Calu3 (cell line): Measurements from ENCODE around the gene CHD5. TPM values are rescaled to one million over a fixed set of nuclear protein-coding genes. Genes with fewer than 3 reads are reported as not detected.

ENCODE experiments used
- BruUV-seq: library from RNA; stranded (reverse); fragments of 400-500 nt; replicated peaks from 2 replicates; lab custom pipeline; 2021; lab: Mats Ljungman, UMichigan
- CTCF ChIA-PET: fragments of 300-600 bp; sonication (Branson Sonifier 250); formaldehyde crosslinking; loops from one replicate; lab custom pipeline; 2022; ENCODE audit warnings: antibody characterized with exemption; lab: Charles Lee
- DNase-seq: peaks from one replicate; pipeline ENCODE4 v3.0.0; 2022
- H3K27ac Mint-ChIP-seq: one replicate; pipeline ENCODE4 v1.8.0; 2022; ENCODE audit warnings: mixed read lengths; ENCODE audit not compliant: unreplicated experiment
- H3K27me3 Mint-ChIP-seq: one replicate; pipeline ENCODE4 v1.8.0; 2022; ENCODE audit warnings: mixed read lengths; ENCODE audit not compliant: unreplicated experiment
- H3K36me3 Mint-ChIP-seq: one replicate; pipeline ENCODE4 v1.8.0; 2022; ENCODE audit warnings: mild to moderate bottlenecking, moderate library complexity, mixed read lengths; ENCODE audit not compliant: insufficient read depth, unreplicated experiment
- H3K4me1 Mint-ChIP-seq: one replicate; pipeline ENCODE4 v1.8.0; 2022; ENCODE audit warnings: mild to moderate bottlenecking, low read depth, mixed read lengths; ENCODE audit not compliant: unreplicated experiment
- H3K4me3 Mint-ChIP-seq: one replicate; pipeline ENCODE4 v1.8.0; 2022; ENCODE audit warnings: mild to moderate bottlenecking, low read depth, moderate library complexity, mixed read lengths; ENCODE audit not compliant: unreplicated experiment
- H3K9me3 Mint-ChIP-seq: one replicate; pipeline ENCODE4 v1.8.0; 2022; ENCODE audit warnings: low read depth, mixed read lengths; ENCODE audit not compliant: unreplicated experiment
- intact Hi-C: fragments of 100-400 bp; cut with micrococcal nuclease; formaldehyde crosslinking; loops from one replicate; pipeline ENCODE4 v1.10.0; 2022; ENCODE audit not compliant: unreplicated experiment
- total RNA-seq: library from RNA; stranded (reverse); gene quantifications from 2 replicates; pipeline ENCODE4 v1.2.3, GENCODE V29; 2022
- TF ChIP-seq, protein P1 (sequence below): fragments of 200-600 bp; IDR thresholded peaks from one replicate; pipeline ENCODE4 v1.8.0; 2022; ENCODE audit warnings: antibody characterized with exemption; ENCODE audit not compliant: unreplicated experiment

The CHD5 gene
- total RNA-seq, 1 experiment from 2014 or later: 0.28 TPM

DNA sequence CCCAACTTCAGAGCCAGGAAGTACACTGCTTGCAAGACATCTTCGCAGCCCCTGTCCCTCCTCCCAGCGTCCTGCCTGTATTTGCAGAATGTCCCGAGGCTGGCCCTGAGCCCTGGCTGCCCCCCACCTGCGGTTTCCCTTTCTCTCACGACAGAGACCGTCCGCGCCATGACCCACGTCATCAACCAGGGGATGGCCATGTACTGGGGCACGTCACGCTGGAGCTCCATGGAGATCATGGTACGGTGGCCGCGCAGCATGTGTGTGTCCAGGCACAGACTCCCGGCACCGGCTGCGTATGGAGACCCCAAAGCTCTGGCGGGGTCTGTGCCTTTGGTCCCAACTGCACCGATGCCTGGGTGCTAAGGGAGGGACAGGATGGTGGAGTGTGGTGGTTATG, 85.9 kb downstream of the CHD5 start:
- BruUV-seq: no TSS peak
- Mint-ChIP-seq H3K4me3 (no peak overlapping the region), H3K27ac (no peak overlapping the region), H3K9me3 (no peaks in the 10 kb centered on the region), H3K36me3 (no peaks in the 10 kb centered on the region), H3K4me1 (no peaks in the 10 kb centered on the region), H3K27me3 (peaks cover 50% of the 10 kb centered on the region)
- DNase-seq: no peak
- TF ChIP-seq, protein P1, sequence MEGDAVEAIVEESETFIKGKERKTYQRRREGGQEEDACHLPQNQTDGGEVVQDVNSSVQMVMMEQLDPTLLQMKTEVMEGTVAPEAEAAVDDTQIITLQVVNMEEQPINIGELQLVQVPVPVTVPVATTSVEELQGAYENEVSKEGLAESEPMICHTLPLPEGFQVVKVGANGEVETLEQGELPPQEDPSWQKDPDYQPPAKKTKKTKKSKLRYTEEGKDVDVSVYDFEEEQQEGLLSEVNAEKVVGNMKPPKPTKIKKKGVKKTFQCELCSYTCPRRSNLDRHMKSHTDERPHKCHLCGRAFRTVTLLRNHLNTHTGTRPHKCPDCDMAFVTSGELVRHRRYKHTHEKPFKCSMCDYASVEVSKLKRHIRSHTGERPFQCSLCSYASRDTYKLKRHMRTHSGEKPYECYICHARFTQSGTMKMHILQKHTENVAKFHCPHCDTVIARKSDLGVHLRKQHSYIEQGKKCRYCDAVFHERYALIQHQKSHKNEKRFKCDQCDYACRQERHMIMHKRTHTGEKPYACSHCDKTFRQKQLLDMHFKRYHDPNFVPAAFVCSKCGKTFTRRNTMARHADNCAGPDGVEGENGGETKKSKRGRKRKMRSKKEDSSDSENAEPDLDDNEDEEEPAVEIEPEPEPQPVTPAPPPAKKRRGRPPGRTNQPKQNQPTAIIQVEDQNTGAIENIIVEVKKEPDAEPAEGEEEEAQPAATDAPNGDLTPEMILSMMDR: no peak
- intact Hi-C loops: no loop called here
- CTCF ChIA-PET: no interaction called here

DNA sequence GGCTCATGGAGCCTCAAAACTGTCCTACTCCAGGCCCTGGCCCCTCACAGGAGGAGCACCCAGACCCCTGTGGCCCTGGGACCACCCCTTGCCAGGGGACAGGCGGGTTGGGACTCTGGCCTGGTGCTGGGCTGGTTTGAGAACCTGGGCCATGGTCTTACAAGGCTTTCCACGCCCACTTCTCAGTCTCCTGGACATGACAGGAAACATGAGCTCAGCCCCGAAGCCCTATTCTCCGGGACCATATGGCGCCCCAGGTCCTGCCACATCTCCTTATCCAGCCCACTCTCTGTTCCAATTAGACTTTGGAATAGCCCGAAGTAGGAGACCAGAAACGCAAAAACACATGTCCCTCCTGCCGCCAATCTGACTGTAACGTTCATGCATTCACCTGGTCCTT, 86.5 kb downstream of the CHD5 start:
- H3K36me3 Mint-ChIP-seq: no peaks in the 10 kb centered on the region
- intact Hi-C loops: no loop called here
- no TSS peak for BruUV-seq
- H3K27me3 Mint-ChIP-seq: peaks cover 50% of the 10 kb centered on the region
- CTCF ChIA-PET: interaction anchor here (0.5 kb wide), 1 partner anchor 11 kb away, joined by 3 read pairs; no protein-coding TSS in a partner anchor
- H3K4me3 Mint-ChIP-seq: no peak overlapping the region
- DNase-seq: no peak
- TF ChIP-seq, protein P1: no peak
- no peaks in the 10 kb centered on the region for H3K9me3 Mint-ChIP-seq
- H3K4me1 Mint-ChIP-seq: no peaks in the 10 kb centered on the region
- no peak overlapping the region for H3K27ac Mint-ChIP-seq

DNA sequence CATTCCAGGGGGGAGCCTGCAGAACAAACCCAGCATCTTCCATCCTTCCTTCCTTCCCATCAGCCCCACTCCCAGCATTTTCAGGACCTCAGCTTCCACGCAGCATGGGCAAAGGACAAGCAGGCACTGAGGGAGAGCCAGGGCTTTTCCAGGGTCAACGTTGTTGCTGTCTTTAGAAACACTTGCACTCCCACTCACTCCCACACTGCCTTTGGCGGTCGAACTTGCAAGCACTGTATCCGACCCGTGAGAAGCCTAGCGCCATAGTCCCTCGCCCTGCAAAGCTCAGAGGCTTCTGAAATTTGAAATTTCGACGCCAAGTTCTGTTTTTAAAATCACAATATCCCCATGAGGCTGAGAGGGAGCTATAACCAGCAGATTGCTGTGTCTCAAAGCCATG, 87.0 kb downstream of the CHD5 start:
- no peaks in the 10 kb centered on the region for H3K4me1 Mint-ChIP-seq
- no peaks in the 10 kb centered on the region for H3K36me3 Mint-ChIP-seq
- H3K27me3 Mint-ChIP-seq: peaks cover 50% of the 10 kb centered on the region
- intact Hi-C loops: no loop called here
- H3K27ac Mint-ChIP-seq: no peak overlapping the region
- H3K4me3 Mint-ChIP-seq: no peak overlapping the region
- TF ChIP-seq, protein P1: no peak
- DNase-seq: no peak
- BruUV-seq: no TSS peak
- CTCF ChIA-PET: interaction anchor here (0.5 kb wide), 1 partner anchor 11 kb away, joined by 3 read pairs; no protein-coding TSS in a partner anchor
- H3K9me3 Mint-ChIP-seq: no peaks in the 10 kb centered on the region

DNA sequence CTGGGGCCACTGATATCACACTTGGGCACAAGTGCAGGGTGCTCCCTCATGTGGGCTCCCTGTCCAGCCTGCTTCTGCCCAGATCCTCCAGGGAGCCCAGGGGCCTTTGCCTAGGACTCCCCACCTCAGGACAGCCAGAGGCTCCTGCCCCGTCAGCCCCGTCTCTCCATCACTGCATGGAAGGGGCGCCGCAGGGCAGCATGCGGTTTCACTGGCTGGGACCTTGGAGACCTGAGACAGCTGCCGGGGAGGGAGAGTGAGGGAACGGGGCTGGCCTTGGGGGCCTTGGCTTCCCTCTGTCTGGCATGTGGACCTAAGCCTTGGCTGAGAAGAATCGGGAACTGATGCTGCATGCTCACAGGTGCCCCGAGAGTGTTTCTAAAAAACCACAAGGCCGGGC, 87.9 kb downstream of the CHD5 start:
- H3K27ac Mint-ChIP-seq: no peak overlapping the region
- no TSS peak for BruUV-seq
- CTCF ChIA-PET: no interaction called here
- H3K36me3 Mint-ChIP-seq: no peaks in the 10 kb centered on the region
- intact Hi-C loops: no loop called here
- no peaks in the 10 kb centered on the region for H3K4me1 Mint-ChIP-seq
- TF ChIP-seq, protein P1: no peak
- peaks cover 48% of the 10 kb centered on the region for H3K27me3 Mint-ChIP-seq
- H3K9me3 Mint-ChIP-seq: no peaks in the 10 kb centered on the region
- no peak for DNase-seq
- no peak overlapping the region for H3K4me3 Mint-ChIP-seq

DNA sequence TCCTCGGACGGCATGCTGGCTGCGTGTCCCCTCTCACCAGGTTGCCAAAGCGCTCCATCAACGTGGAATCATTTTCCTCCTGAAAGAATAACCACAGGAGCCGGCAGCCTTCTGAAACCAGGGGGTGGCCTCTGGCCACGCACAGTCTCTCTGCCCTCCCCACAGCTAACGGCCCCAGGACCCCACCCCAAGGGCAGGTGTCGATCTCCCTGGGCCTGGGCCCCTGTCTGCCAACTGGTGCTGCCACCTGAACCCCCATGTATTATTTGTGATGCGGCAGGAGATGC, 88.4 kb downstream of the CHD5 start:
- BruUV-seq: no TSS peak
- Mint-ChIP-seq H3K9me3 (no peaks in the 10 kb centered on the region), H3K36me3 (no peaks in the 10 kb centered on the region), H3K4me1 (no peaks in the 10 kb centered on the region), H3K27me3 (peaks cover 48% of the 10 kb centered on the region), H3K27ac (no peak overlapping the region), H3K4me3 (no peak overlapping the region)
- CTCF ChIA-PET: no interaction called here
- intact Hi-C loops: no loop called here
- no peak for DNase-seq
- TF ChIP-seq, protein P1: no peak
